GM18505 (cell line): ENCODE measurements around the gene NIPBL.

Experiments used
- ATAC-seq: cut with Tn5 transposase; IDR thresholded peaks from one replicate; pipeline ENCODE4 v1.9.1; 2021; ENCODE audit not compliant: unreplicated experiment
- POLR2A ChIP-seq: IDR thresholded peaks from 4 replicates; pipeline ENCODE4 v1.6.1; 2011; ENCODE audit warnings: borderline replicate concordance; ENCODE audit not compliant: insufficient read depth, insufficient read length; ENCODE audit errors: extremely low read depth

The NIPBL gene

DNA sequence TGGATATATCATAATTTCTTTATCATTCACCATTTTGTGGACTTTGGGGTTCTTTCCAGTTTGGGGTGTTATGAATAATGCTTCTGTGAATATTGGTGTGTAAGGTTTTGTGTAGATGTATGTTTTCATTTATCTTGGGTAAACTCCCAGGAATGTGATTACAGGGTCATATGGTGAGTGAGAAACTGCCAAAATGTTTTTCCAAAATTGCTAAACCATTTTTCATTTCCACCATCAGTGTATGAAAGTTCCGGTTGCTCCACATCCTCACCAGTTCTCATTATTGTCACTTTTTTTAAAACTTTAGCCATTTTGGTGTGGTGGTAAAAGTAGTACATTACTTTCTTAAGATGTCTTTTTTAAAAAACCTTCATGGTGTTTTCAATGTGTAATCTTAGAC, 152.9 kb downstream of the NIPBL start:
- no peak for TF ChIP-seq POLR2A
- ATAC-seq = no peak

DNA sequence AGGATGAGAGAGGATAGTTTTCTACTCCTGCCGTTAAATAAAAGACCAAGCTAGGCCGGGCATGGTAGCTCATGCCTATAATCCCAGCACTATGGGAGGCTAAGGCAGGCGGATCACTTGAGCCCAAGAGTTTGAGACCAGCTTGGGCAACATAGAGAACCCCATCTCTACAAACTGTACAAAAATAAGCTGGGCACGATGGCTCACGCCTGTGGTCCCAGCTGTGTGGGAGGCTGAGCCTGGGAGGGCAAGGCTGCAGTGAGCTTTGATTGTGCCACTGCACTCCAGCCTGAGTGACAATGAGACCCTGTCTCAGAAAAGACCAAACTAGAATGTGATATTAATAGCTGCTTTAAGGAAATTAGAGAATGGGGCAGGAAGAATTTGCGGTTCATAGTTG, 158.4 kb downstream of the NIPBL start:
- ATAC-seq = no peak
- no peak for TF ChIP-seq POLR2A

DNA sequence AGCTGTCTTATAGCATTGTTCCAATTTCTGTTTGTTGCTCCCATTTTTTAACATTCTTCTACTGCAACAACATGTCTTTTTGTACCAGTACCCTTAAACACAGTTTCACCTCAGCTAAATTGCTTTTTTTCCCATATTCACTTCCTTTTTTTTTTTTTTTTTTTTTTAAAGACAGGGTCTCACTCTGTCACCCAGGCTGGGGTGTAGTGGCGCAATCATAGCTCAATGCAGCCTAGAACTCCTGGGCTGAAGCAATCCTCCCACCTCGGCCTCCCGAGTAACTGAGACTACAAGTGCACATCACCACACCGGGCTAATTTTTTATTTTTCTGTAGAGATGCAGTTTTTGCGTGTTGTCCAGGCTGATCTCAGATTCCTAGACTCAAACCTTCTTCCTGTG, 161.3 kb downstream of the NIPBL start:
- ATAC-seq = no peak
- no peak for TF ChIP-seq POLR2A

DNA sequence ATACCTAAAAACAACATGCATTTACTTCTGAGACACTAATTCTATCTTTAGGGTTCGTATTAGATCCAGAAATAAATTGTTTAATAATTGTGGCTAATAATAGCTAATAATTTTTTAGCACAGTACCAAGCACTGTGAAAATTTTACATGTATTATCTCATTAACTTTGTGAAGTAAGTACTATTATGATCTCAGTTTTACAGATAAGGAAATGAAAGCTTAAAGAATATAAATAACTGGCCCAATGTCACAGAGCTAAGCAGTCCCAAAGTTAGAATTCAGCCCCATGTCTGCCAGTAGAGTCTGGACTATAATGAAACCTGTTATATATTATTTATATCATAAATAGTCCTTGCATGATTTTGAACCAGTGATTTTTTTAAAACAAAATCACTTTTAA, 163.3 kb downstream of the NIPBL start:
- no peak for TF ChIP-seq POLR2A
- no peak for ATAC-seq

DNA sequence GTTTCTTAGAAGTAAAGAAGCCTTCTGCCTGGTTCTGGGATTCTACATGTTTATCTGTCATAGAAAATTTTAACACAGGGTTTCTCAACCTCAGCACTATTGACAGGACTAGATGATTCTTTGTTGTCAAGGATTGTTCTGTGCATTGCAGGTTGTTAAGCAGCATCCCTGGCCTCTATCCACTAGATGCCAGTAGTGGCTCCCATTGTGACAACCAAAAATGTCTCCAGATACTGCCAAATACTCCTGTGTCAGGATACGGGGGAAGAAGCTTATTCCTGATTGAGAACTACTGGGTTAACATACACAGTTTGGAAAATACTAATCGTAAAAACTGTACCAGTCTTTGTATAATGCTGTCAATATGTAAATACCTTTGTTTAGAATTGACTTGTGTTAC, 167.1 kb downstream of the NIPBL start:
- no peak for ATAC-seq
- no peak for TF ChIP-seq POLR2A

DNA sequence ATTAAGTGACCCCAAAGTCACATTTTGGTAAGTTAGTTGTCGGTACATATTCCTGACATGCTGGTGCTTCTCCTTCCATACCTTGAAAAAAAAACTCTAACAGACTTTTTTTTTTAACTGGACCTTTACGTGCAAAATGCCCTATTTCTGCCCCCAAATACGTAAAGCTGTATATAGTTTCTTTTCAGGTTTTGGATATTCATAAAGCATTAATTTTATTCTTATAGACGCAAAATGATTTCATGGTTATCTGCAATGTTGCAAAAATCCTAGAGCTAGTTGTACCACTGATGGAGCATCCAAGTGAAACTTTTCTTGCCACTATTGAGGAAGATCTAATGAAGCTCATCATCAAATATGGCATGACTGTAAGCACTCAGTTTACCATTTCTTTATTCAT, 167.6 kb downstream of the NIPBL start:
- TF ChIP-seq POLR2A = no peak
- ATAC-seq = no peak

DNA sequence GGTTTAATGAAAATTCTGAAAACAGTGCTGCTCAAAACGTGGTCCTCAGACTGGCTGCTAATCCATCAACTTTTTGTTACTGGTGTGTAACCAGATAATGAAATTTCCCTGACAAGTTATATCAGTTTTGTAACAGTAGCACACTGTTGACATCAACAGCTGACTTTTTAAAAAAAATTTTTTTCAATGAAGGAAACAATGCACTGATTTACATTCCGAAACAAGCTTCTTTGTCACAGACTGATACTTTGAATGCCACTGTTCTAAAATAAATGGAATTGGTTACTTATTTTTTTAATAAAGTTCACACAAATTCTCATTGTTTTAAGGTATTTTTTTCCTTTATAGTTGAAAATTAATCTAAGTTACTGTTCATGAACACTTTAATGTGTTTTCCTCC, 169.1 kb downstream of the NIPBL start:
- no peak for TF ChIP-seq POLR2A
- no peak for ATAC-seq

DNA sequence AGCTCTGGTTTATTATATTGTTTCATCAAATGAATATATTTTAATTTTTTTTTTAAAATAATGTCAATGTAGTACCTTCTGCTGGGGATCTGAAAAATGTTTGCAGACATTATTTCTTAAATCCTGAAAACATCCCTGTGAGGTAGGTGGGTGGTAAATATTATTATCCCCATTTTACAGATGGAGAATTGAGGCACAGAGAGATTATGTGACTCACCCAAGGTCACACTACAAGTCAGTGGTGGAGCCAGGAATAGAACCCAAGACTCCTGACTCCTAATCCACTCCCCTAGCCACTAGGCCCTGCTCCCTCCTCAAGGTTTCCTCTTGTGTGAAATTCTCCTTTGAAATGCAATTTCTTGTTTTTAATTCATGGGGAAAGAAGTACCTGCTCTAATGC, 171.4 kb downstream of the NIPBL start:
- no peak for TF ChIP-seq POLR2A
- ATAC-seq = no peak

DNA sequence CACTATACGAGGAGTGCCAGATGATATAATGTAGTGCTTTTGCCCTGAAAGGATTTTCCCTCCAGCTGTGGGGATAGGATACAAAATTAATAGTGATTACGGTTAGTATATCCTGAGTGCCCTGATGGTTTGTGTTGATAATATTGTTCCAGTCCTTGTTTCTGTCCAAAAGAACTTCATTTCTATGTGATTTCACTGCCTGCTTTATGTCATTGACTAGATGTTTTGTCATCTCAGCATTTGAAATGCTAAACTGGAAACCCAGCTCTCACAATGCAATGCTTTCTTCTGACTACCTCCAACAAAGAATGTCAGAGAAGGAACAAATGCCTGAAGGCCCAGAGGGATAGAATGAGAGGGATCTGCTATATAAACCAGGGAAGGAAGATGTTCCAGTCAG, 177.8 kb downstream of the NIPBL start:
- no peak for TF ChIP-seq POLR2A
- no peak for ATAC-seq

DNA sequence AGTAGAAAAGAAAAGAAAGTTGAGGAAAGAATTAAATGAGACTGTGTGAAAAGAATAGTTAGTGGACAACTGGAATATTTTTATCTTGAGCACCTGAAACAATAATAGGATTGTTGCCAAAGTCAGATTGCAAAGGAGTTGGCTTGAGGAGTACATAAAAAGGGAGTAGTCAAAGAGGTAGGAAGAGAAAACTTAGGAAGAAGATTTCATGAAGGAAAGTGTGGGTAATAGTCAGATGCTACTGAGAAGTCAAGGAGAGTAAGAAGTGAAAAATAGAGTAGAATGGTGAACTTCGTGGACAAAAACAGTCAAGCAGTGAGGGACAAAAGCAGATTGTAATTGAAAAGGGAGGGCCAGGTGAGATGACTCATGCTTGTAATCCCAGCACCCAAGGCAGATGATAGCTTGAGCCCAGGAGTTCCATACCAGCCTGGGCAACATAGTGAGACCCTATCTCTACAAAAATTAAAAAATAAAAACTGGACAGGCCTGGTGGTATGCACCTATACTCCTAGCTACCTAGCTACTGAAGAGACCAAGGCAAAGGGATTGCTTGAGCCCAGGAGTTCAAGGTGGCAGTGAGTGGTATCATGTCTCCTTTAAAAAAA, 178.9 kb downstream of the NIPBL start:
- no peak for ATAC-seq
- TF ChIP-seq POLR2A = no peak

DNA sequence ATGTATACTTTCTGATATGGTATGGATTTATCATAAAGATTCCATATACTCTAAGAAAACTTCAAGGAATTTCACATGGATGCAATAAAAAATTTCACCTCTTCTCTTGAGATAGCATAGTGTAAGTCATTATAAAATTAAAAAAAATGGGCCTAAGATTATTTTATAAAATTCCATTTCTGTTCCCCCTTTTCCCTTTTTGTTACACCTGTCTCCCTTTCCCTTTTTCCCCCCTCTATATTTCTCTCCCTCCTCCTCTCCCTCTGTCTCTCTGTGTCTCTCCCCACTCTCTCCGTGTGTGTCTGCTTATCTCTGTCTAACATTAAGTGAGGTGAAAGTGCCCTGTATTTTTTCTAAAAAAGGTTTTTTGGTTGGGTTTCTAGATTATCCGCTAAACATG, 180.2 kb downstream of the NIPBL start:
- TF ChIP-seq POLR2A = no peak
- ATAC-seq = no peak

DNA sequence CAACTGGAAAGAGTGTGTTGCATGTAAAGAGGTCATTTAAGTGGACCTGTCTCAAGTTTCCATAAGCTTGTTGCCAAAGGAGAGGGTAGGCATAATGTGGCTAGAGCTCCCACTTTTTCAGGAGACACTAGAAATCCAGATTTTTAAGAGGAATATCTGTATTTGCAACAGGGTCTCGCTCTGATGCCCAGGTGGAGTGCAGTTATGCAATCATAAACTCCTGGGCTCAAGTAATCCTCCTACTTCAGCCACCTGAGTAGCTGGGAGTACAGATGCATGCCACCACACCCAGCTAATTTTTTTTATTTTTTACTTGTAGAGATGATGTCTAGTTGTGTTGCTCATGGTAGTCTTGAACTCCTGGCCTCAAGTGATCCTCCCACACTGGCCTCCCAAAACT, 183.5 kb downstream of the NIPBL start:
- no peak for TF ChIP-seq POLR2A
- no peak for ATAC-seq

DNA sequence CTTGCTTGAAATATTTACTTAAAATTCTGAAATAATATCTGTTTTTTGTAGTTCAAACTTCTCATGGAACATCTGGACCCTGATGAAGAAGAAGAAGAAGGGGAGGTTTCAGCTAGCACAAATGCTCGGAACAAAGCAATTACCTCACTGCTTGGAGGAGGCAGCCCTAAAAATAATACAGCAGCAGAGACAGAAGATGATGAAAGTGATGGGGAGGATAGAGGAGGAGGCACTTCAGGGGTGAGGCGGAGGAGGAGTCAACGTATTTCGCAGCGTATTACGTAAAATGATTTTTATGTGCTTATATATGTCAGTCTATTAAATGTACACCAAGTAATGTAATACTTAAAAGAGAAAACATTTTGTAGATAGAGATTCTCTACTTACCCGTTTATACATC, 187.2 kb downstream of the NIPBL start:
- no peak for ATAC-seq
- TF ChIP-seq POLR2A = no peak

DNA sequence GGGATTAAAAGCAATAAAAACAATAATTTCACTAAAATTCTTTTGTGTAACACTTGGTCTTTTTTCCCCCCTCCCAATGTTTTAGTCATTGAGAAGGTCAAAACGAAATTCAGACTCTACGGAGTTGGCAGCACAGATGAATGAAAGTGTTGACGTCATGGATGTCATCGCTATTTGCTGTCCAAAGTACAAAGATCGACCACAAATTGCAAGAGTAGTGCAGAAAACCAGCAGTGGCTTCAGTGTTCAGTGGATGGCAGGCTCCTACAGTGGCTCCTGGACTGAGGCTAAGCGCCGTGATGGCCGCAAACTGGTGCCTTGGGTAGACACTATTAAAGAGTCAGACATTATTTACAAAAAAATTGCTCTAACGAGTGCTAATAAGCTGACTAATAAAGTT, 187.9 kb downstream of the NIPBL start:
- no peak for ATAC-seq
- no peak for TF ChIP-seq POLR2A

DNA sequence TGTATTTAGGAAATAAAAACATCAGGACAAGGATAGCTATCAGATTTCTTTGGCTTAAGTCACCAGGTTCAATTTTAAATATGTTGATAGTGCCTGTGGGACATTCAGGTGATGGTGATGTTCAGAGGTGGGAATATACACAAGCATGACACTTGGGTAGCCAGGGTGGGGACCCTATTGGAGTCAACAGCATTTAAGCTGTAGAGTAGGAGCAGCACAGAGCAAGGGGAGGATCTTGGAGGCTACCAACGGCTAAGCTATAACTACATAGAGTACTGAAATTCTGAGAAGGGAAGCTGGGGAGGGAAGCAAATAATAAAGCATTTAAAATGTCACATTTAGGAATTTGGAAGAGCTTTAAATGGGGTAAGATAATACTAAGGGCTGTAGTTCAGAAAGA, 194.9 kb downstream of the NIPBL start:
- TF ChIP-seq POLR2A = no peak

More for the DNA sequence above, 194.9 kb downstream of the NIPBL start:
- ATAC-seq = no peak
